CMK (cell line): ENCODE measurements around the gene TBC1D4.
A peak's percentile ranks its signal among the peaks of the same experiment; 100 is the strongest.
"Not testable (repeated sequence)": the region's sequence is repeated elsewhere in the genome, so short reads cannot be mapped to it uniquely, and the experiment has no call there.

Experiments
- DNase-seq: peaks from one replicate; pipeline ENCODE4 v3.0.0-alpha.2; 2010; ENCODE audit warnings: low read depth

Gene TBC1D4

DNA sequence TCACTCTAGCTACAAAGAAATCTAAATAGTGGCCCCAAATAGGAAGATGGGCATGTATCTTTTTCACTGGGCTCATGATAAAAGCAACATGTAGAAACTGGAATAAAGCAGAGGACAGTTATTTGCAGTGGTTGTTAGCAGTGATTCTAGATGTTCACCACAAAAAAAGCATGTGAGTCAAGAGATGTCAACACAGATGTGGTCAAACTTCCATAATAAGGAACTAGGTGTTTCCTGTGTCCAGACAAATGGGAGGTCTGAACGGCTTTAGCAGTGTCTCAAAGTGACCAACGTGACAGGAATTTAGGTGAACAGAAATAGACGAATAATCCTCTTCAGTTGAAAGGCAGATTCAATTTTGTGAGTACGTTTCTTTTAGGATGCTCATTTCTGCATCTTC lies 162.7 kb downstream of the TBC1D4 start:
- DNase-seq: peak; percentile 27

DNA sequence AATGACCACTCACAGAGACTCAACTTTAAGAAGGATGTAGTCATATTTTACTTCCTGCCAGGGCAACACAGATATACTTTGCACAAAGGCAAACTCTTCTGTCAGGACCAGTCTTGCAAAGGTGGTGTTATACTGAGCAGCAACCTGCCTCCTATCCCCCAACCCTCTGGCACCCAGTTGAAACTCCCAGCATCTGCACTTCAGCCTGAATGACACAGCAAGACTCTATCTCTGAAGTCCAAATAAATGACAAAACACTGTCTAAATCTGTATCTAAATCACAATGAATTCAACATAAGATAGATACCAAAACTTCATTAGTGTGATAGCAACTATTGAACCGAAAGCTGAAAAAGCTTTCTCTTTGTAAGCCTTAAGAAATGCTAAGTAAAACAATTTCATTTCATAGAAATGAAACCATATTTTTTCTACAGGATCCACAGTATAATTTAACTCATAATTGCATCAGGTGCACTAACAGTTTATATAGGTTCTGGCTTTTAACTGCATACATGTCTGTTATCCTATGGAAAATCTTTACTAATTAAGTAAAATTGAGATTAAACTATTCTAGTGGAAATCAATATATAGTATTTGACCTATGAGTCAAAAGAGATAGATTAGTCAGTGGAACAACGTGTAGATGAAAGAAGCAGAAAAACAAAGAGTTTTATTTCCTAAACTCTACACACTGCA lies 163.7 kb downstream of the TBC1D4 start:
- no peak for DNase-seq

DNA sequence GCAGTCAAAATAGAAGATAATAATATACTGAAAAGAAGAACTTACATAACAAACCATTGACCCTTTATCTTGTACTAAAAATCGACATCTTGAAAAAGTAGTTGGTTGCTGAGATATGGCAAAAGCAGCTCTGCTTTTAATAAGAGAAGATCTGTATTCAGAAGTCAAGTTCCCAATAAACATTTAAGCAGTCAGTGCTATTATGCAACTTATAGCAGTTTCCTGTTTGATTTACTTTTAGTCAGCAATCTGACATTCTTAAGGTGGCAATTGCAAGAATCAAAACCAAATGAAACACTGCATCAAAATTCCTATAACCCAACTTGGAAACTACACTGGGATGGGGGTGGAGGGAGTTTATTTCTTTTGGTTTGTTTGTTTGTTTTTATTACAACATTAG lies 165.5 kb downstream of the TBC1D4 start:
- DNase-seq: no peak

DNA sequence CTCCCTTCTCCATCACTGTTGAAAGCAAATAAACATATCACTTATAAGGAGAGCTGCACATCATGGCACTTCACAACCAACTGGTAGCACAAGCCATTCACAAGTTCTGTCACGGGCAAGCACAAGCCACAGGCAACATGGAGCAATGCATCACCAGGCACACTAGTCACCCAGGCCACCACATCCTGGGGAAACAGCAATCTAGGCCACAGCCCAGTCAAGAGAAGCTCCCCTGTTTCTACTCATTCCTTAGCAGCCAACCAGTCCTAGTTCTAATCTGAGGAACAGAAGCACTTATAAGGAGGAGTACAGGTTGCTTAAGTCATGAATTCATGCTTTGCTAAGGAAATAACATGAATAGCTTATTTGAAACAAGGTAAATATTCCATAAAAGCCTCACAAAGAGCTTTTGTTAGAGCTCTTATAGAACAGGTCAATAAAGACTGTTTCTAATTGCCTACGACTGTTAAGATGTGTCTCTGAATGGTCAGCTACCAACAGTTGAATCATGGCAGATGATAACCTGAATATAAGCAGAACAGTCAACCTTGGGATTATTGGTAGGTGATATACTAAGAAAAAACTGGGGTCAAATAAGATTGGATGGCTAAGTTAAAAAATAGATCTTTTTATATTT lies 169.0 kb downstream of the TBC1D4 start:
- DNase-seq: no peak

DNA sequence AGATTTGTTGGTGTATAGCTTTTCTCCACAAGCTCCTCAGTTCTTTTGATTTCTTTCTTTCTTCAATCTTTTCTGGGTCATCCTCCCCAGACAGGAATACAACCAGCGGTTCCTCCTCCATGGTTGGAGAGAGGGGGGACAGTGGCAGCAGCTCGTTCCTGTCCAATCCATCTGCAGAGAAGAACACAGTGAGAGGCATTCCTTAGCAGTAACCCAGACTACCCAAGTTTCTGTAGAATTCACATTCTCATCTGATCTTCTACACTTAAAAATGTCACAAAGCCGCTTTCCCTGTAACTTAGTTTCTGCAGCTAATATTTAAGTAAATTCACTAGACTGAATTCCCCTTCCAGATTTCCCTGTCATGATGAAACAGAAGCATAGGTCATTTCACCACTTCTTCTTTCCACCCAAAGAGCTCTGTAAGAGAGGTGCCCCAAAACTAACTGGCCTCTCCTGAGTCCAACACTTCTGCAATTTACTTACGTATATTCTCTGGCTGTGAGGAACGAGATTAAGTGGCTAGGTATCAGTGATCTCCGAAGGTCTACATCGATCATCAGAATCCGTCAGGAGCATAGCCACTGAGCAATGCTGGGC lies 171.9 kb downstream of the TBC1D4 start:
- DNase-seq: no peak

DNA sequence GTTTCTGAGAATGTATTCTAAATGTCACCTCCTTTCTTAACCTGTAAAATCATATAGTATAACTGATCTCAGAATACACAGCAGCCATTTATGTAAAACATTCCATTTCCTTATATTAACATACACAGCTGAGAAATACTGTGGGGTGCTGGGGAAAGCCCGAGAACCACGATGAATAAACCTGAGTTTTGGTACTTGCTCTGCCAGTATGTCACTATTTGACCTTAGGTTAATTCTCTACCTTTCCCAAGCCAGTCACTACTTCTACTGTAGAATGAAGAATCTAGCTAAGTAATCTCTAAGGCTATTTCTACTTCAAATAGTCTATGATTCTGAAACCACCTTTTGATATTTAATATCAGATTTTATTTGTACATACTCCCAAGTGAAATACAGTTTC lies 173.7 kb downstream of the TBC1D4 start:
- no peak for DNase-seq

DNA sequence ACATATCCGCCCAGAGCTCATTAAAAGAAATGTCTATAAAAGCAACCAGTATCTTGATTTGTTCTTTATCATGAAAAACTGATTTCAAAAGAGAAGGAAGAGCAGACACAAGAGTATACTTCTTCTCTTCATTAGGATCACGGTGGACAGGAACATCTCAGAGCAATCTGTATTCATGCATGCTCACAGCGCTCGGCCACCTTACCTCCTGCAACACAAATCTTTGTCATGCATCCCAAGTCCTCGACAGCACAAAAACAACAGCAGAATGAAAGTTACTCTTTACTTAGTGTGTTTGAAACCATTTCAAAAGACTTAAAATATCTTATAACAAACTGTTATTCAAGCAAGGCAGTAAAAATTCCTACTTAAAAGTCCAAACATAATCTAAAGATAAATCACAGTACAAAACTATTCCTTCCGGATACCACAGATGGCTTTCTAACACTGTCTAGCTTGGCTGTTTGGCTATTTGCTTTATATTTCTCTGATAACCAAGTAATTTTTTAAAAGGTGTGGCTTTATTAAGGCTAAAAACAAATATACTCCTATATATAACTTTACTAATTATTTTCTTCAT lies 174.5 kb downstream of the TBC1D4 start:
- no peak for DNase-seq

DNA sequence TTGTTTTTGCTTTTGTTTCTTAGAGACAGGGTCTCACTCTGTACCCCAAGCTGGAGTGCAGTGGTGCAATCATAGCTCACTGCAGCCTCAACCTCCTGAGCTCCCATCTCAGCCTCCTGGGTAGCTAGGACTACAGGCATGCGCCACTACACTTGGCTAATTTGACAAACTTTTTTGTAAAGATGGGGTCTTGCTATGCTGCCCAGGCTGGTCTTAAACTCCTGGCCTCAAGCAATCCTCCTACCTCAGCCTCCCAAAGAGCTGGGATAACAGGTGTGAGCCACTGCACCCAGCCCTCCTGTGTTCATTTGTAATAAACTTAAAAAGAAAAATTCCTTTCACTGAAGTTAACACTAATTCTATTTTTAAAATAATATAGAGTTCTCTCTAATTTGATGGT lies 175.0 kb downstream of the TBC1D4 start:
- DNase-seq: not testable (repeated sequence)

DNA sequence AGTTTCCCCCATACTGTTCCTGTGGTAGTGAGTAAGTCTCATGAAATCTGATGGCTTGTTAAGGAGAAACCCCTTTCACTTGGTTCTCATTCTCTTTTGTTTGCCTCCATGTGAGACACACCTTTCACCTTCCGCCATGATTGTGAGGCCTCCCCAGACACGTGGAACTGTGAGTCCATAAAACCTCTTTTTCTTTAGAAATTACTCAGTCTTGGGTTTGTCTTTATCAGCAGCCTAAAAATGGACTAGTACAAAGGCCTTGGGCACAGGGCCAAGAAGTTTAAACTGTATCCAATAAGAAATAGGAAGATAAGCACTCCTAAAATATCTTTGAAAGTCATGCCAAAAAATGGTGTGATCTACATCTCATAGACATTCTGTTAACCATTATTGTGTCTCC lies 176.9 kb downstream of the TBC1D4 start:
- DNase-seq: peak; percentile 46

DNA sequence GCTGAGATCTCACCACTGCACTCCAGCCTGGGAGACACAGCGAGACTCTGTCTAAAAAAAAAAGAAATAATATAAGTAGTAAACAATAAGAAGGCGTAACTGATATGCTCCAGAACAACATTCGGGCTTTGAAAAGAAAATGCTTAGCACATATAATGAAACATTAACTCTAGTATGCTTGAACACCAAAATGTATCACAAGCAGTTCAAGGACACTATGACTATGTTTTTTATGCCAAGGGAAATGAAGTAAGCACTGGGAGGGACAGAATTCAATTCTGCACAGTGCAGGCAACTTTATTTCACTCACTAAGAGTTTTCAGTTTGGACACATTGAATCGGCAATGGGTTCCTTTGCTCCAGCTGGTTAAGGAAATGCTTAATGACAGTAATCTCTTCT lies 178.7 kb downstream of the TBC1D4 start:
- DNase-seq: no peak

DNA sequence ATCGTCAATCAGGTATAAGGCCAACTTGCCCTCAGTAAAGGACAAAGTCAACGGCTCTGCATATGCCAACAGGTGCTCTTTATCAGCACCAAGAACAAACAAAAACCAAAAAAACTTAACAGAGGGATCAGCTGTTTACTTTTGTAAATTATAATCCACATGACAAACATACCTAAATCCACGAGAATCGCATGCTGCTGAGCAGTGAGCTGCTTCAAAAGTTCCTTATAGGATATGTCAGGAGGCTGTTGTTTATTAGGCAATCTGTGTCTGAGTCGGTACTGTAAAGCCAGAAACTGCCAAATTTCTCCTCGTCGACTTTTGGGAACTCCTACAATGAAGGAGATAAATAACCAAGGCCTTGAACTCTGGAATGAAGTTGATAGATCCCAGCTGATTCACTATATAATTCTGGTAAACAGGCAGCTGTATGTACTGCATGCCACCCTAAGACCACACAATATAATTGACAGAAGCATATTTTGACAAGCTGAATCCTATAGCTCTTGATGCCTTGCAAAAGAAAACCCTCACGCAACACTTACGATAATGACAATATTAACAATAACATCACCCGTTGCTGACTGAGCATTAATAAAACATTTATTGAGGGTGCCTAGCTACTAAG lies 179.8 kb downstream of the TBC1D4 start:
- no peak for DNase-seq

DNA sequence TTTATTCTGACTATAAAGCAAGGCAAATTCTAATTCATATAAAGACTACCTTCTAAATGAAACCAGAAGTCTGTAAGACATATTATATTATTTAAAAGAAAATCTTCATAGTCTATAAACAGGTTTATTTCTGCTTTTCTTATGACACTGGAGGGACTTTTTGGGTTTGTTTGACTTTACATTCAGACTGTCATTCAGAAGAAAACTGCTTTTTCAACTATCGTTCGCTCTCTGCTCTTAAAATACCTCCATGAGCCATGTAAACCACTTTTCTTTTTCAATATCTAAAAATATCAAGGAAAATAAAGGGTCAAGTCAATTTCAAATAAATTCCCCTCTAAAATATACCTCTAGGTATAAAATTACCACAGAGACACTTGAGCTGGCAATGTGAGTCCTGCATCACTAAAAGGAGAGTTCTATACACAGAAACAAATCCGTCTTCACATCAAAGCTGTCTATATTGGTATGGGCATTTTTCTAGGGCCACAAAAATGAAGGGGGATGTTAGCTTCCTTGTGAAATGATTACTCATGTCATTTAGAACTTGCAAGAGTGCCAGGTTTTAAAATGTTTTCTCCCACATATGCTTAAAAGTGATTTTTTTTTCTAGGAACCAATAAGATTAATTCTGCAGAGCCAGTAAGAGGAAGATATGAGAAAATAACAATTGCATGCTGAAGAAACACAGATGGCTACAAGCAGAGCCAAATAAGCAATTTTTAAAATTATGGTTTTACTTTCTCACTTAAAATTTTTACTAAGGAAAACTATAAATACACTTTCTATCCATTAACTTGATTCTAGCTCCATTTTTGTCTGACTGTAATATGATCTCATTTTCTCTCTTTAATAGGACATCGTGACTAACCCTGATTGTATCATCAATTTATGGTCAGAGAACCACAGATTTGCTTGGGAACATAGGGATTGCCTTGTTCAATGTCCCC lies 181.8 kb downstream of the TBC1D4 start:
- DNase-seq: no peak

DNA sequence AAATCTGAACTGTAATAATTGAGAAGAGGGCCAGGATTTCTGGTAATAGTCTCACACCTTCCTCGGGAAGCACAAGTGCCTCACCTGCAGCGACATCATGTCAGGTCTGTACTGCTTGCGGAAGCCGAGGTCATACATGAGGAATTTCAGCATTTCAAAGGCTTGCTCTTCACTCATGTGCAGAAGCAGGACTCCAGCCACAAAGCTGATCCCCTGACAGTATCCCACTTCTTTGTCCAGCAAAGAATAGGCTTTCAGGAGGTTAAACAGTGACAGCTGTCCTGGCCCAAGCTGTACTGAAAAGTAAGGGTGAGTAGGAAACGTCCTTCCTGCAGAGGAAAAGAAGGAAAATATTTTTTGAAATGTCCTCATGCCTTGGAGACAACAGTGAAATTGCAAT lies 182.7 kb downstream of the TBC1D4 start:
- no peak for DNase-seq

DNA sequence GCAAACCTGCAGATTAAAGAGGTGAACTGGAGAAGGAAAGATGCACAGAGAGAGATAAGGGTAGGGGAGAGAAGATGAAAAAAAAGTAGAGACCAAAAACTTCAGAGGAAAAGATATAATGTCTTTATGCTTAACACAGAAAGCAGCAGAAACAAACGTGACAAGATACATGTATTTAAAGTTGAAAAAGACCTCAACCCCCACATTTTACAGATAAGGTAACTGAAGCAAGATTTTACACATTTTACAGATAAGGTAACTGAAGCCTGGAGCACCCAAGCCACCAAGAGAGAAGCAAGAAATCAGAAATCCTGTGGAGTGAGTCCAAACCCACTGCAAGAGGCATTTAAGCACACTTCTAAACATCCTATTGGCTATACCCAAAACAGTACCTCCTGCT lies 185.3 kb downstream of the TBC1D4 start:
- DNase-seq: no peak

DNA sequence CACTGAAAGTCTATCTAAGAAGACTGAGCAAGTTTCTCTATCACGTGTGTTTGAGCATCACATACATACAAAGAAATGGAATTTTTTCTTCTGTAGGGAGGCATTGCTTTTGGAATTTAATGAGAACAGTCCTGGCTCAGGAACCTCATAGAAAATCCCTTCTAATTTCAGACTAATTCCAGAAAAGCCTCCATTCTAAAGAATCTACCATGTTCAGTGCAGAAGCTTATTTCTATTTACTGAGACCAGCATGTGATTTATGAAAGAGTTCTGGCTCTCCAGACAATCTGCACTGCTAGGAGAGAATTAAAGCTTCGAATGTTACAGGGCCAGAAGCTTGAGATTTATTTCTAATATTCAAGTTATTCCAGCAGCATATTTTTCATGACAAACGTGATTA lies 186.8 kb downstream of the TBC1D4 start:
- DNase-seq: no peak

DNA sequence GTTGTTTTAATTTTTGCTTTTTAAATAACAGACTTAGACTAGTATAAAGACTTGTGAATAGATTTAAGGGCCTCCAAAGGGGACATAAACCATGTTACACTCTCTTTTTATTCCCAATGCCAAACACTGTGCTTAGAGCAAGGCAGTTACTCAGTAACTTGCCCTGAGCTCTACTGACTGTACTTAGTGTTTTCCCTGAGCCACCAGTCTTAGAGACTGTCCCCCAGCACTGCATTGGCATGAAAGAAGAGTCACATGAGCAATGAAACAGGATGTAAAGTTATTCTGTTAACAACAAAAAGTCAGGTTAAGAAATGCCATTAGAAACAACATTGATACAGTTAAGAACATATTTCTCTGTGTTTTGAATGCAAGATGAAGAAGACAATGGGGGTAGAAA lies 187.9 kb downstream of the TBC1D4 start:
- DNase-seq: no peak

DNA sequence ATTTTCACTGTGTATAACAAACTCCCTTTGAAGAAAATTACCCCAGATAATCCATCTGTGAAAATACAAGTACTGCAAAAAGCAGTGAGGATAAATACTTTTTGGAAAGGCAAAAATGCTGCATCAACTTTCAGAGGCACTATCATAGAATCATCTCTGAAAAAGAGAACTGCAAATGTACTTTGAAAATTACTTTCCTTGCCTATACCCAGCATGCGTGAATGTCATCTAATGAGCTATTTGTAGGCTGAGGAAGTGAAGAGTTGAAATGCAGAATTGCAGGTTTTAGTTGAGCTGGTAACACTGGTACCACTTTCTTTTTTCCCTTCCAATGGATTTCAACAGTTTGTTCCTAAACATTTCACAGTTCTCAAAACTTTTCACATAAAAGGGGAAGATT lies 196.7 kb downstream of the TBC1D4 start:
- no peak for DNase-seq

DNA sequence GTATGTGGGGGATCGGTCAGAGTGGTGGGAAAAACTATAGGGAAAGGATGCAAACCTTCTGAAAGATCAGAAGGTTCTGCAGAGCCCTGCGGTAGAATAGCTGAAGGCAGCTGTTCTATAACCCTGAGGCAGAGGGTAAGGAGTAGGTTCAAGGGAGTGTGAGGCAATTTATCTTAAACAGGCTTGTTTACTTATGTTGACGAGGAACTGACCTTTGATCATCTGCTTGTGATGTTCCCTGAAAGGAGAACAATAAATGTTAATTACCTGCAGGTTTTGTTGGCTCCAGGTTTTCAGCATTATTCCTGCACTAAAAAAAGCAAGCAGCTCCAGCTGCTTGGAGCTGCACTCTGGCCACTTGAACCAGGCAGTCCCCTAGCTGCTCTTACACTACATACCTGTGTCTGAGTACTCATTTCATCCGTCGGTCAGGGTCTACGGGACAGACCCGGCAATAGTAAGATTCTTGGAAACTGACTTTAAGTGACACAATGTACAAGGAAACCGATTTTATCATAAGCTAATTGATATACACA lies 202.1 kb downstream of the TBC1D4 start:
- no peak for DNase-seq

DNA sequence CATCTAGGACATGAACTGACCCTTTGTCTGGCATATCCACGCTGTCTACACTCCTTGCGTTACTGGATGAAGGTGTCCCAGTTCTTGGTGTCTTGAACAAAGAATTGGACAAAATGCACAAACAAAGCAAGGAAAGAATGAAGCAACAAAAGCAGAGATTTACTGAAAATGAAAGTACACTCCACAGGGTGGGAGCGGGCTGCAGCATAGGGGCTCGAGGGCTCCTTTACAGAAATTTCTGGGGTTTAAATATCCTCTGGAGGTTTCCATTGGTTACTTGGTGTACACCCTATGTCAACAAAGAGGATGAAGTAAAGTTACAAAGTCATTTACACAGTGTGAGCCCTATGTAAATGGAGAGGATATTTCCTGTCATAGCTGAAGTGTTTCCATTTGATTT lies 208.3 kb downstream of the TBC1D4 start:
- DNase-seq: not testable (repeated sequence)

DNA sequence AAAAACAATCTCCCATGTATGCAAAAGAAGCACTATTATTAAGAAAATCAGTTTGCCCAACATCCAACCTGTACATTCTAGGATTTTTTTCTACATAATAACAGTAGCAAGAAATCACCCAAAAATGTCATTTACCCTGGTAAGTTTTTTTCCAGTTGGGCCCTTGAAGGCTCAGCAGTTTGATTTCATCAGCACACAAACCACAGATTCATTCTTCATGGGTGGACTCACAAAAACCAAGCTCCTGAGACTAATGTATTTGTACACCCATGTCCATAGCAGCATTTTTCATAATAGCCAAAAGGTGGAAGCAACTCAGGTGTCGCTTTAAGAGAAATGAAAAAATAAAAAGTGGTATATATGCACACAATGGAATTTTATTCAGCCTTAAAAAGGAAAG lies 210.1 kb downstream of the TBC1D4 start:
- DNase-seq: no peak

DNA sequence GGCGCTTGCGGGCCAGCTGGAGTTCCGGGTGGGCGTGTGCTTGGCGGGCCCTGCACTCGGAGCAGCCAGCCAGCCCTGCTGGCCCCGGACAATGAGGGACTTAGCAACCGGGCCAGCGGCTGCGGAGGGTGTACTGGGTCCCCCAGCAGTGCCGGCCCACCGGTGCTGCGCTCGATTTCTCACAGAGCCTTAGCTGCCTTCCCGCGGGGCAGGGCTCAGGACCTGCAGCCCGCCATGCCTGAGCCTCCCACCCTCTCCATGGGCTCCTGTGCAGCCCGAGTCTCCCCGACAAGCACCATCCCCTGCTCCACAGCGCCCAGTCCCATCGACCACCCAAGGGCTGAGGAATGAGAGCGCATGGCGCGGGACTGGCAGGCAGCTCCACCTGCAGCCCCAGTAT lies 213.5 kb downstream of the TBC1D4 start:
- not testable (repeated sequence) for DNase-seq
